Activated CD4-positive, alpha-beta T cell treated with anti-CD3 and anti-CD28 coated beads, Interleukin-2, amount 50 U/mL, for 16 hours (primary cell): Measurements from ENCODE around the gene TSPOAP1.

Experiments used
- DNase-seq: peaks from one replicate; pipeline ENCODE4 v3.0.0-alpha.2; 2020

TSPOAP1 gene

GRCh38 chr17:58276423-58276822 is 52.2 kb downstream of the TSPOAP1 start:
- DNase-seq: no peak

DNA sequence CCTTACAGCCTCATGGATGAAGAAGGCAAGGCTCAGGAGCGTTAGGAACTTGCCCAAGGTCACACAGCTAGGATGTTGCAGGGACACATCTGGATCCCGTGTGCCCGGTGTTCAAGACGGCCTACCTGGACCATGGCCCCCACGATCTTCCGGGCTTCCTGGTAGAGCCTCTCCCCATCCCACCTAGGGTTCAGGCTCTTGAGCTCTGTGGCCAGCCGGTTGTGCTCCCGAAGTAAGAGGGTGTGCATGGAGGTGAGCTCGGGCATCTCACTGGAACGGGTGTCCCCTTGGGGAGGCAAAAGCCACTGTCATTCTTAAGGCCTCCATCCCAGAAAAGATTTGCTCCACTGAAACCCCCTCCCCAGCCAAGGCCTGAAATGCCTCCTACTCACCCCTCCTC is 53.2 kb downstream of the TSPOAP1 start:
- DNase-seq: no peak

DNA sequence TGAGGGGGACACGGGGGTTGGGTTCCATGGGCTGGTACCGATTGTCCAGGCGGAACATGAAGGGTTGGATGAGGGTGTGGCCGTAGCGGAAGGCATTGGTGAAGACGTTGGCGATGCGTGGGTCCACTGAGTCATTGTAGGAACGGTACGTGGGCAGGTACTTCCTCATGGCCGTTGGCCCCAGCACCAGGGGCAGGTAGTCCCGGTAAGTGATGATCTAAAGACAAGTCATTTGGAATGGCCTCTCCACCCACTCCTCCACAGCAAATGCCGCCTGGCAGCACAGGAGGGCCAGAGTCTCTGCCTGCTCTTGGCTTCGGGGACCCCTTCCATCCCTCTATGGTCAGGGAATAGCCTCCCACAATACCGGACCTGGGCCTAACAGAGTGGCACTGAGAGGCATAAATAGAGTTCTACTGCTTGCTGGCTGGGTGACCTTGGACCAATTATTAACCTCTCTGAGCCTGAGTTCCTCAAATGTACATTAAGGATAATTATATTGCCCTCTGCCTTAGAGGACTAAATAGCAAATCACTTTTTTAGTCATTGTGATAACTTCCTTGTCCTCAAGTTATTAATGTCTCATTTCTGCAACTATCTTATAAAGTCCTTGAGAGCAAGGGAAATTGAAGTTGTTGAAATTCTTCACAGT is 55.0 kb downstream of the TSPOAP1 start:
- DNase-seq: peak; percentile 15

- DNase-seq: no peak
These were observed 56.0 kb downstream of the TSPOAP1 start for GRCh38 chr17:58272367-58273280.

DNA sequence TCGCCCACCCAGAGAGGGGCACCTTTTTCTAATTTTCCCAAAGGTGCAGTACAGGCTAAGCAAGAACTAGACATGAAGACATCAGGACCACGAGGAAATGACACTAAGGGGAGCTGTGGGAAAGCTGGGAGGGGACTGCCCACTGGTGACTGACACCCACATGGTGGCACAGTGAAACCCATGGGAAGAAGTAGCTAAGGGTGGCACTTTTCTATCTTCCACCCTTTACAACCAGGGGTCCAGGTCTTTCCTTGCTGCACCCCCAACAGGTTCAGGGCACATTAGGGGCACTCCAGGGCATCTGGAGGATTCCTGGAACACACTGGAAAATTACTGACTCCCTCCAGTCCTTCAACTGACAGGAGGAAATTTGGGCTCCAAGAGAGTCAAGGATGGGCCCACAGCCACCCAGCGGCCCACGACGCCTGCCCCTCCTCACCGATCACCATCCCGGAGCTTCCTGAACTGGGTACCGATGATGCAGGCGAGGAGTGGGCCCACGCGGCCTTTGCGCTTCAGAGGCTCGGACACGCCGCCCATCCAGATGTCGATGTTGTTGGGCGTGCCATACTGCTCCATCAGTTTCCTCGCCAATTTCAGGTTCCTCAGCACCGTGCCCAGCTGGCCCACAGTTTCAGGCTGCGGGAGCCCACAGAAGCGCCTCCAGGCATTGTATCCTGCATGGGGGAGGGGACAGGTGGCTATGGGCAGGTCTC is 57.2 kb downstream of the TSPOAP1 start:
- DNase-seq: no peak

GRCh38 chr17:58270476-58271215 is 57.9 kb downstream of the TSPOAP1 start:
- DNase-seq: no peak

DNA sequence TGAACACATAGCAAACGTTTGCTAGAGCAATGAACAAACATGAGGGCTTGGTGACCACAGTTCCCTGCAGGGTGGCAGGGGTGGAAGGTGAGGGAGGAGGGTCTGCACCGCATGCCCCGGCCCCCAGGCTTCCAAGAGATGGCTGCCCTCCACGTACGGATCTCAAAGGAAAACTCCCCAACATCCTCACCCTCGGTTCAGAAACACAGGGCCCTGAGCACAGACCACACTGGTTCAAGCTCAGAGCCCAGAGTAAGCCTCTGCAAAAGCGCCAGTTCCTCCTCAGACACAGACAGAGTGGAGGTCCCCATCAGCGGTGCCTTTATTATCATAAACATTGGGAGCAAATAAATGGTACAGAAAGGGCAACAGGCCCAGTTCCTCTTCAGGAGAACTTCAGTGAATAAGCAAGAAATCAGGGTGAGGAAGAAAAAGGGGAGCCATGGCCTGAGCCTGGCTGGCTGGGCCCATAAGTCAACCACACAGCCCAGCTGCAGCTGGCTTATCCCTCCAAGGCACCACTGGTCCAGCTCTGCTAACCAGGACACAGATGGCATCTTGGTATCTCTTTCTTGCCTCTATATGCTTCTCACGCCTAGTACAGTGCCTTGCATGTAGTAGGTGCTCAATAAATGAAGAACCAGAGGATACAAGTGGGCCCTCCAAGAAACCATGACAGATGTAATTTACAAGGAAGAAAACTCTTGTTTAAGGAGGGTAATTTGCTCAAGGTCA is 58.9 kb downstream of the TSPOAP1 start:
- DNase-seq: no peak

- no peak for DNase-seq
These were observed 59.6 kb downstream of the TSPOAP1 start for GRCh38 chr17:58268774-58269556.

GRCh38 chr17:58268326-58268725 is 60.3 kb downstream of the TSPOAP1 start:
- DNase-seq: no peak

GRCh38 chr17:58267347-58268324 is 61.0 kb downstream of the TSPOAP1 start:
- no peak for DNase-seq

- no peak for DNase-seq
These were observed 62.4 kb downstream of the TSPOAP1 start for GRCh38 chr17:58265902-58266875.

GRCh38 chr17:58265271-58265670 is 63.3 kb downstream of the TSPOAP1 start:
- DNase-seq: no peak

- DNase-seq: no peak
These were observed 64.0 kb downstream of the TSPOAP1 start for GRCh38 chr17:58264407-58265103.

- no peak for DNase-seq
These were observed 64.8 kb downstream of the TSPOAP1 start for GRCh38 chr17:58263773-58264172.

DNA sequence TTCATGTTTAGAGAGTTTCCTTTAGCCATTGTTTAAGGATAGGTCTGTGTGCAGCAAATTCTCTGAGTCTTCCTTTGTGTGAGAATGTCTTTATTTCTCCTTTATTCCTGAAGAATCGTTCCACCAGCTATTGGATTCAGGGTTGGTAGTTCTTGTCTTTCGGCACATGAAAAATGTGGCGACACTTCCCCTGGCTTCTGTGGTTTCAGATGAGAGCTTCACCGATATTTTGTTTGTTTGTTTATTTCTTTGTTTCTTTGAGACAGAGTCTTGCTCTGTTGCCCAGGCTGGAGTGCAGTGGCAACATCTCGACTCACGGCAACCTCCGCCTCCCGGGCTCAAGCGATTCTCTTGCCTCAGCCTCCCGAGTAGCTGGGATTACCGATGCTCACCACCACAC is 66.4 kb downstream of the TSPOAP1 start:
- no peak for DNase-seq

GRCh38 chr17:58254803-58255202 is 73.8 kb downstream of the TSPOAP1 start:
- DNase-seq: no peak

- no peak for DNase-seq
These were observed 75.5 kb downstream of the TSPOAP1 start for GRCh38 chr17:58253082-58253481.

- DNase-seq: no peak
These were observed 76.5 kb downstream of the TSPOAP1 start for GRCh38 chr17:58252141-58252540.
